HG03060 (cell line): ENCODE results near the gene JMJD1C.

Experiments used
- ATAC-seq: cut with Tn5 transposase; IDR thresholded peaks from one replicate; pipeline ENCODE4 v1.9.1; 2021; ENCODE audit warnings: low read depth, moderate number of reproducible peaks; ENCODE audit not compliant: unreplicated experiment

Gene JMJD1C

DNA sequence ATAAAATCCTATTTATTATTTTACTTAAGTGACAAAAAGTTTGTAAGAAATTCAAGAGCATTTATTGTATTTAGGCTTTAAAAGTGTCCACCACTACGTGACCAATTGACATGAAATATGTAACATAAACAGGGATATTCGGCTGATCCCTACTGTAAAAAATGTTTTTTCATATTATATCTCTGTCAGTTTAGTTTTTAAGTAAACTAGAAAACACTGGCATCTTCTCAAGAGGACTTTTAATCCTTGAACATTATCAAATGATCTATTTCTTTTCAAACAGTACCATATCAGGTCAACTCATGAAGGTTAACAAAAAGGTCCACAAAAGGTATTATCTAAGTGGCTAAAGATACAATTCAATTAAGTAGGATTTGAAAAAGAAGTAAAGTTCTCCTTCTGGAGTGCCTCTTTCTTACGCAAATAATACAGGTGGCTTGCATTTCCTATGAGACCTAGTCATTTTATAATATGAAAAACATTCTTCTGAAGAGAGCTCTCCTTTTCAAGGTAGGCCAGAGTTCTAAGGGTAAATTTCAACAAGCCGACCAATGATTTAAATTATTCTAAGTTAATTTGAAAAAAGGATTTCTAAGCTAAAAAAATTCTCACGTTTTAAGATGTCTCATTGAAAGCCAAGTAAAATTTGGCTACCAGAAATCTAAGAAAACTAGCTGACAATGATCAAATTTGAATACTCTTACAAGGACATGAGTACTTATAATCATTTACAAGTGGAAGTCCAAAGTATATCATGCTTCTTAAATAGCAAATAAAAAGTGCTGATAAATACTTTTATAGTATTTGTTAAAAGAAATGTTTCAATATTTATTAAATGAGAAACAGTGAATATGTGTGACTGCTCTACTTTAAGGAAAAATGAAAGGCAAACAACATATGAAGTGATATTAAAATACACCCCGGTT, 199.1 kb downstream of the JMJD1C start:
- ATAC-seq = no peak

DNA sequence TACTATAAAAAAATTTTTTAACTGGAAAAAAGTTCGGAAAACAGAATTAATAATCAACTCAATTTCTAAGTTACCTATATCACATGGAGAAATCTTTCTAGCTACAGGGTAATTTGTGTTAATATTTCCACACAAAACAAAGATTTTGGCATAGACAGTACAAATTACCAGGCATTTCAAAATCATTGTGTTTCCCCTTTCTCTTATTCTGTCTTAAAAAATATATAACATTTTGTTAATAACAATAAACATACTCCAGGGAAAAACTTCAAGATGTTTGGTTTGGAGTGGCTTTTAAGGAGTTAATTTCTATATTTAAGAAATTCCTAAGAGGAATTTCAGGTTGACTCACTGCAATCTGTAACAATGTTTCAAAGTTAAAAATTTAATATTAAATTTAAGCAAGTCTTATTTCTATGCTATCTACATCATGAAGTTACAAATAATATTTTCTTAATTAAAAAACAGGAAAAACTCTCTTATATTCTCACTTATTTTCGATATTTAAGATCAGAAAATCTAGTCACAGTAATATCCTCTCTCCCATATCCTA, 200.0 kb downstream of the JMJD1C start:
- ATAC-seq = no peak

DNA sequence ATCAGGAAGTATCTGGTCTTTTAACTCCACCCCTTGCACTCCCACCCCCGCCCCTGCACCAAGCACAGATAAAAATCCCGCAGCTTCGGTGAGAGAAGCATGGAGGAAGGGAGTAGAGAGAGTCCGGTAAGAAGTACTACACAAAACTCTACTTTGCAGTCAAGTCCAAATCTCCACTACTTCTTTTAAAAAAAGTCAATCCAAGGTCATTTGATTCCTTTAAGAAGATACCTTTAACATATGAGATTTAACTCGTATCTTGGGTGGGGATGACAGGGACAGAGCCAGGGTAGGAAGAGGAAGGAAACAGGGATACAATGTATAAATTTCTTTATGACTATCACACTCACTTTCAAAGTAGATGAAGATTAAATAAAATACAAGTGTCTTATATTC, 200.6 kb downstream of the JMJD1C start:
- no peak for ATAC-seq

DNA sequence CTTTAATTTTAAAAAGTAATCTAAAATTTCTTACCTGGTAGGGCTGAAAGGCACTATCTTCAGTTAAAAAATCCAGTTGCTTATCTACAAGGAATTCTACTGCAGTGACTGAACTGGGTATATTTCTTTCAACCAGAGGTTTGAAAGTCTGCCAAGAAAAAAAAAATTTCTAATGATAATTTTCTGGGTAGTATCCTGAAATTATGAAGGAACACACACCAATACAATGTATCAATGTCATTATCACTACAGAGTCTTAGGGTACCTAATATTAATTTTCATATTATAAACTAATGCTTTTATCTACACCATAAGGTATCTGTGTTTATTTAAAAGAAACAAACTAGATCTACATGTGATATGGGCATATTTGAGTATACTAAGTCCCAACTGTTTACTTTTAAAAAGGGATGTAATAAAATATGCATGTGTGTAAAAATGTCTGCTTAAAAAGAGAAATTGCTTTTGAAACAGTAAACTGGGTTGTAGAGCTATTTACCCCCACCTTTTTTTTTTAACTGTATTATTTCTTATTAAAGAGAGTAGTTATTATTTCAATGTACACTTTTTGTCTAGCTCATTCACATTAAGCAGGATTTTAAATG, 201.1 kb downstream of the JMJD1C start:
- ATAC-seq = no peak

DNA sequence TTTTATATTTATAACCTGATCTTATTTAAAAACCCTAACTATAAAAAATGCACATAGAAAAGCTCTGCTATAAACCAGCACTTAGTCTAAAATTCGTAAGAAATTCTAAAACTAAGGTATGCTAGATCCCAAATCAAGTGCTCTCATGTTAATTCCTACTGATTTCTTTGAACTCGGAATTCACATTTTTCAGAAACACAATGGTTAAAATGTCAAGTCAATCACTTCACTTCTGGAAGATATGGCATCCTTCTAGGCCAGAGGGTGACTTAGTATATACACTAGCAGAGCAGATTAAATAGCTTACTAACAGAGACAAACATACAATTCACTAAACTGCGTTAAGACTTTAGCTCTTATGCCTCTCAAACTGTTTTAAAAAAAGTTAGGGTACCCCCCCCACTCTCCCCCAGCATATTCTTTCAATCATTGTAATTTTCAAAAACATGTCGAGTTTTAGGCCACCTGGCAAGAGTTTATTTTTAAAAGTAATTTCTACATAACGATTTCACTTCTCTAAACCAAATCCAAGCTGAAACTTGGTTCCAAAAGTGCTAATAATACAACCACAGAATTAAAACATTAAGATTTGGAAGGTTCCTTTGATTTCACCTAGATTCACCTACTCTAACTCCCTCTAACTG, 203.2 kb downstream of the JMJD1C start:
- ATAC-seq = no peak

DNA sequence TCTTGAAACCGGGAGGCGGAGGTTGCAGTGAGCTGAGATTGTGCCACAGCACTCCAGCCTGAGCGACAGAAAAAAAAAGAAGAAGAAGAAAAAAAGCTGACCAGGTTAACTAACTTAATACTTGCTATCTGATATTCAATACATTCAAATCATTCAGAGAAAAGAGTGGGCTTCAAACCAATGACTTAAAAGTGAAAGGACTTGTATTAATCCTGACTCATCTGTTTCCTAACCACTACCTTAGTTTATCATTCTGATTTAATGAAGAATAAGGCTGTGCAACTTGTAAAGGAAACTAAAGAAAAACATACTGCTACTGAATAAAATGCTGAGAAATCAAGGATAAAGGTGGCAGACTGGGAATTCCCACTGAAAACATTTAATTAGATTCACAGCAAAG, 204.3 kb downstream of the JMJD1C start:
- no peak for ATAC-seq

DNA sequence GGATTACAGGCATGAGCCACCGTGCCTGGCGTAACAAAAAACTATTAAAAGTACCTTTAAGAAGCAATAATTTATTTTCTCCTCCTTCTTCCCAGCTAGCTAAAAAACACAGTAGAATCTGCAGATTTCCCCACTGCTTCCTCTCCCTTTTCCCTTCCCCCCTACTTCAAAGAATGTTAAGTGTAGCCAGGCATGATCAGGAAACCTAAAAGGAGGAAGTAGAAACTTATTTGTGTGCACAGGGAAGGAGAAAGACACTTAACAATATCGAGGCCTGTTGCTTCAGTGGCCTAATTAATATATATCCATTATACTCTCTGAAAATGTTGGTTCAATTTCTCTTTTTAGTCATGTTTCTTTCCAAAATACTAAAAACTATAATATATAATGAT, 204.9 kb downstream of the JMJD1C start:
- no peak for ATAC-seq

DNA sequence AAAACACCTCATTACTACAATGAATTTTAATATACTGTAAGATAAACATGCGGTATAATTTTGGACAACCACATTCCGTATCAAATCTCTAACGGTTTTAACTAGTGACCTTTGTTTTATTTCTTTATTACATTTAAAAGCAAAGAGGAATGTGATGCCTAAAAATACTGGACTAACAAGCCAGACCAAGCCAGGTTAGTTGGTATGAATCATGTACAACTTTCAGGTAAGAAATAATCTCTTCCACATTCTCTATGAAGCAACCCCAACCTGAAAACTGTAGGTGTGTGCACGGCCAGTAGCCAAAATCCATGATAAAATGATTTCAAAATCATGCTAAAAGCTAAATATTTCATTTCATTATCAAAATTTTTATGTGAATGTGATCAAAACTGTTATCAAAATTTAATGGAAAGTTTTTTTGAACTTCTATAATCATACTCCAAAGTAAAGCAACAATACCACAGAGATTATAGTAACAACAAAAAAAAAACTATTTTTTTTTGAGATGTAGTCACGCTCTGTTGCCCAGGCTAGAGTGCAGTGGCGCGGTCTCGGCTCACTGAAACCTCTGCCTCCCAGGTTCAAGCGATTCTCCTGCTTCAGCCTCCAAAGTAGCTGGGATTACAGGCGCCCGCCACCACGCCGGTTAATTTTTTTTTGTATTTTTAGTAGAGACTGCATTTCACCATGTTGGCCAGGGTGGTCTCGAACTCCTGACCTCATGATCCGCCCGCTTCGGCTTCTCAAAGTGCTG, 205.5 kb downstream of the JMJD1C start:
- ATAC-seq = no peak

DNA sequence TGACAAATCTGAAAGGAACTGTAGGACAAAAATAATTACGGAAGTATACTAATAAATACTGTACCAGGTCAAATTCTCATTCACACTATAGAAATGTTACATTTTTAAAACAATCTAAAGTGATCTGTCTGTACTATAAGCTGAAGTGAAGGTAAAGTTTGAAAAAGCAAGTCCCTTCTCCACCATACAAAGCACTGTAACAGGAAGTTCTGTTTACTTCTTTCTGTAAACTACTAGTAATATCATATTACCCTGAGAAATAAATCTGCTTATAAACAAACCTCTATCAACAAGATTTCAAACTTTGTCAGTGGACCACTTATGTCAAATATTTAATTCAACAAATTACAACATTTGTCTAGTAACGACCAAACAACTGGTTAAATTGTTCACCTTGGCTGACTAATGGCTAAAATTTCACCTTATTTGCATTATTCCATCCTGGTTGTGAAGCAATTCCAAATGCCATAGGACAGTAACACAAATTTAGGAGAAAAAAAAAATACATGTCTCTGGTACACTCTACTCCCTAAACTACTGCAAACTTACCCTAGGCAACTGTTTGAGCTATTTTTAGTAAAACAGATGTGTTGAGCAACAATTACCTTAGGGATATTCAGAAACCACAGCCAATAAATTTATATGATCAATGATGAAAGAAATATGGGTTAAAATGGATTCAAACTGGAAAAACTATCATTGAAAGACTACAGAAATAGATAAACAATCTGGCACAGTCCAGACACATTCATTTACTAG, 206.7 kb downstream of the JMJD1C start:
- ATAC-seq = no peak

DNA sequence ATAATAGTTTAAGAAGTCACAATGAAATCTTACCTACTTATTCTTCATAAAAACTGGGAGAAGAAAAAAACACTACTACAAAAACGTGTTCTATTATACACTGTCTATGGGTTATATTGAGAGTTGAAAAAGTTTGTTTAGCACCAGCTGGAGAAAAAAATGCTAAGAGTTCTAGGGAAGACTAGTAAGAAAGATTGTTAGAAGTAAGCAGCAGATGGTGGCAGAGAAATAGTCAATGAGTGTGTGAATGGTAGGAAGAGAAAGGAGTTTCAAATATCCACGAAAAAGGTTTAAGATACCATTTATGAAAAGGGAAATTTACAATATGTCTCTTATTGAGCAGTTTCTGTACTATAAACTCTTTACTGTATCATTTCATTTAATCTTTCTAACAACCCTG, 208.0 kb downstream of the JMJD1C start:
- no peak for ATAC-seq

DNA sequence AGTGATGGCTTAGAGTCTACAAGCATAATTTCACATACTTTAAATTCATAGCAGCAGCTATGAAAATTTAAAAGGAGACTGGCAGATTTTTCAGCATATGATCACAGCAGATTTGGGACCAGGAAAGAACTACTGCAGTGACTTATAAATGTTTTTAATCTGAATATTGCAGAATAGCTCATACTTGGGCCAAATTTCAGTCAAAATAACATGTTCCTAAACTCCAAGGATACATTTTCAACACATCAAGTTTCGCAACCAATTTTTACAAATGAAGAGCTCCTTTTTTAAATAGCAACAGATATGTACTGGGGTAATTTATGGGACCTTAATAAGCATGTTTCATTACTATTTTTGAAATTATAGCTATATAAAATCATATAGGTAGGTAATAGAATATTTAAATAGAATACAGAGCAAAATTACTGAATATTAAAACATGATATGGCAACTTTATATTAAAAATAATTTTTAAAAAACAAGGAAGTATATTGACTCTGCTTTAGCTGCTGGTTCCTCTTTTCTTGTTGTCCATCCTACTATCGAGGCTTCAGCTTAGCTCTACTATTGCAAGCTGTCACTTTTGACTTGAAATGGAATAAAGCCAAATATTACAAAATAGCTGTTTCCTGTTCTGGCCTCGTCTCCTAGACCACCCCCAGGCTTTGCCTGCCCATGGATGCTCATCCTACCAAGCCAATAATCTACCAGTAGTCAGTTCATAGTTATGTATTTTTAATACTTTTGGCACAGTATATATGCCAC, 209.6 kb downstream of the JMJD1C start:
- ATAC-seq = no peak

DNA sequence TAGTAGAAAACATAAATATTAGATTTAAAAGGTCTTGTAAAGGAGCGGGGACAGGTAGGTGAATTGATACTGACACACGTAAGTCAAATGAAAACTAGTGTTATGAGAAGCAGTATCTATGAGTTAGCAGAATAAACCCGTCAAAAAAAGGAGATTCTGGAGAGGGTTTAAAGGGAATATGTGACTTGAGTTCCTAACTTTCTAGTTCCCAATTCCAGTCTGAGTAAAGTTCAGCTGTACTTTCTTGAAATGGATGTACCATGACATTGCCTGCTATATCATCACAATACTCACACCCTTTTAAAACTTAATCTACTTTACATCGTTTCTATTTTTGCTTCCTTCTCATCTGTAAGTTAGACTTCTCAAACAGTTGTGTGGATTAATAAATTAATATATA, 210.5 kb downstream of the JMJD1C start:
- ATAC-seq = no peak

DNA sequence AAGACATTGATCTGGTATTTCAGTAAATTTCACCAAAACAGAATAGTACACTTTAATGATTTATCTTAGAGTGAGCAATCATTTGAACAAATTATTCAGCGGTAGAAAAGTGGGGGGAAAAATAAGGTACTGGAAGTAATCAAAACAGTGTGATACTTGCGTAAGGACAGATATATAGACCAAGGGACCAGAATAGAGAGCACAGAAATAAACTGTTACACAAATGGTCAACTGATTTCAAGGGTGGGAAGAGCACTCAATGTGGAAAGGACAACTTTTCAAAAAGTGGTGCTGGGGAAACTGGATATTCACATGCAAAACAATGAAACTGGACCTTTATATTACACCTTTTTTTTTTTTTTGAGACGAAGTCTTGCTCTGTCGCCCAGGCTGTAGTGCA, 212.7 kb downstream of the JMJD1C start:
- ATAC-seq = no peak

DNA sequence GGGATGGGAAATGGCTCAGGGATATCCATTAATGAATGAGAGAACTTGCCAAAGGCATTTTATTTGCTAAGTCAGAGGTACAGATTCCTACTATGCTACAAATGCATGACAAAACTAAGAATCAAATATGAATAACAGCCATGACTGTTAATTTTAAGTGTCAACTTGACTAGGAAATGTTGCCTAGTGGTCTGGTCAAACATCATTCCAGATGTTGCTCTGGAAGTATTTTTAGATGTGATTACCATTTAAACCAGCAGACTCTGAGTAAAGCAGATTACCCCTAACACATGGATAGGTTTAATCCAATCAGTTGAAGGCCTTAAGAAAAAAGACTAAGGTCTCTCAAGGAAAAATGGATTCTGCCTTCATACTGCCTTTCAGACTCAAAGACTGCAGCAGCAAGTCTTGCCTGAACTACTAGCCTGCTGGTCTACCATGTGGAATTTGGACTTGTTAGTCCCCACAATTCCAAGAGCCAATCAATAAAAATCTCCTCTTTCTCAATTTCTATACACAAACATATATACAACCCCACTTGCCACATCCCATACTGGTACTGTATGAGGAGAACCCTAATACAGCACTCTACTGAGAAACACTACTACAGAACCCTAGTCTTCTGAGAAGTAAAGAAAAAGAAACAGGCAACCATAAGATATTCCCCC, 213.5 kb downstream of the JMJD1C start:
- no peak for ATAC-seq

DNA sequence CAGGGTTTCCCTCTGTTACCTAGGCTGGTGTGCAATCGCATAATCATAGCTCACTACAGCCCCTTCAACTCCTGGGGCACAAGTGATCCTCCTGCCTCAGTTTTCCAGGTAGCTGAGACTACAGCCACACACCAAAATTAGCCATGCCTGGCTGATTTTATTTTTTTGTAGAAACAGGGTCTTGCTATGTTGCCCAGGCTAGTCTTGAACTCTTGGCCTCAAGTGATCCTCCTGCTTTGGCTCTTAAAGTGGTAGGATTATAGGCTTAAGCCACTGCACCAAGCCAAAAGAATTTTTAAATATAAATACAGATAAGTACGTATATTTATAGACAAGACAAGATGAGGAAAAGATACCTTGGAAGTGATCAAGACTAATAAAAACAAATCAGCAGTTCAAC, 215.7 kb downstream of the JMJD1C start:
- ATAC-seq = no peak

DNA sequence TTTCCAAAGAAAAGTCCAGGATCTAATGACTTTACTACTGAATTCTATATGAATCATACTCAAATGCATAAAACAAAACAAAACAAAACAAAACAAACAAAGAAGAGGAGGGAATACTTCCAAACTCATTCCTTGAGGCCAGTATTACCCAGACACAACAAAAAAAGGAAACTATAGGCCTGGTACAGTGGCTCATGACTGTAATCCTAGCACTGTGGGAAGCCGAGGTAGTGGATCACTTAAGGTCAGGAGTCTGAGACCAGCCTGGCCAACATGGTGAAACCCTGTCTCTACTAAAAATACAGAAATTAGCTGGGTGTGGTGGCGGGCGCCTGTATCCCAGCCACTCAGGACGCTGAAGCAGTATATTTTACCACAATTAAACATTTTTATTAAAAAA, 218.0 kb downstream of the JMJD1C start:
- ATAC-seq = no peak

DNA sequence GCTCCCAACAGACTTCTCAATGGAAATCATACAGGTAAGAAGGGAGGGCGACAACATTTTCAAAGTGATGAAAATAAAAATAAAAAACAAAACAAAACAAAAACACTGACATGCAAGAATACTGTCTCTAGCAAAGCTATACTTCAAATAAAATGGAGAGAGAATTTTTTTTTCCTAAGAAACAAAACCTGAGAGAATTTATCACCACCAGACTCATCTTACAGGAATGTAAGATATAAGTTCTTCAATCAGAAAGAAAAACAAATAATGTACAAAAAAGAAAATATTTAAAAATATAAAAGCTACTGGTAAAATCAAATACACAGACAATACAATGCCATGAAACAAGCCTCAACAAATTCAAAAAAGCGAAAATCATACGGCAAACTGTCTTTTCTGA, 219.4 kb downstream of the JMJD1C start:
- ATAC-seq = no peak

DNA sequence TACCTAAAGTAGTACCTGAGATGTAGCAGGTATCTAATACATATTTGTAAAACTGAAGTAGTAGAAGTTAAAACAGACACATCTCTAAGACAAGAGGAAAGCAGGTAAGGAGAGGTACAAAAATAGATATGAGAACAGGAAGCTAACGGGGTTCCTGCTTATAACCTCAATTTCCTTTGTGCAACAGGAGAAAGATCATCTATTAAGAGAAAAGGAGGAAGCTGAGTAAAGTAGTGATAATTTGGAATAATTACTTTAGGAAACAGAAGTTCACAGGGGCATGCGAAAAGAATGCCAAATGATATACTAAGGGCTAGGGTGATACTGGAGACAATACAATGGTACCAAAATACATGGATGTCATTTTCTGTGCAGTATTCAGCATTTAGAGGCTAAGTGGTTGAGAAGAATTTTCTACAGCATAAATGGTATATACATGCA, 223.9 kb downstream of the JMJD1C start:
- ATAC-seq = no peak

DNA sequence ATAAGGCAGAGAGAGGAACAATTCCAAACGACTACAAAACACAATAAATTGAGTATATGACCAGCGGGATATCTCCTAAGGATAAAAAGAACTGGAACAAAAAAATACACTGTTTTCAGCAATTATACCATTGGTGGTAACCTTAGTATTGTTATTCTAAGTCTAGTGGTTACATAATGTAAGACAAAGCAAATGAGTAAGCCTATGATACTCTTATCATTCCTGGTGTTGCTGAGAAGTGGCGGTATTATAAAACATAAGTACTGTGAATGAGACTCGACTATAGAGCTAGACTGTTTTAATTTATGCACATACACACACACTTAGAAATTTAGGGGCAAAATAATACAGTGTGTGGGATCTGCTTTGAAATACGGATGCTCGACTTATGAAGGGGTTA, 225.0 kb downstream of the JMJD1C start:
- ATAC-seq = no peak
